Activated naive CD4-positive, alpha-beta T cell treated with anti-CD3 and anti-CD28 coated beads, Interleukin-2, amount 50 U/mL, for 72 hours (primary cell): ENCODE measurements around the gene MEX3A. TPM values are rescaled to one million over a fixed set of nuclear protein-coding genes. Genes with fewer than 3 reads are reported as not detected.

ENCODE experiments used
- ATAC-seq, 2 donors: fragments of 150-1000 bp; cut with Tn5 transposase; 2 replicates each; pipeline ENCODE4 v1.10.0; 2021; ENCODE audit warnings: mild to moderate bottlenecking in 2 of 2, moderate library complexity in 2 of 2
- DNase-seq, 2 donors: peaks; one replicate each; pipeline ENCODE4 v3.0.0; 2021 to 2022; ENCODE audit warnings: low spot score in 2 of 2
- H3K27ac Mint-ChIP-seq, 2 donors: one replicate each; pipeline ENCODE4 v1.8.0; 2022; ENCODE audit warnings: mild to moderate bottlenecking in 2 of 2, mixed read lengths in 2 of 2
- H3K36me3 Mint-ChIP-seq, 2 donors: one replicate each; pipeline ENCODE4 v1.8.0; 2022; ENCODE audit warnings: mixed read lengths in 2 of 2
- H3K9me3 Mint-ChIP-seq, 2 donors: one replicate each; pipeline ENCODE4 v1.8.0; 2022; ENCODE audit warnings: mixed read lengths in 2 of 2
- total RNA-seq, 2 donors: library from RNA; stranded (reverse); gene quantifications; one replicate each; pipeline ENCODE4 v1.2.3, GENCODE V29; 2022

MEX3A gene
- total RNA-seq, 2 donors from 2014 or later, result 0.16 to 0.49 TPM

GRCh38 chr1:156095906-156096508, 13.7 kb upstream of the MEX3A start:
- Mint-ChIP-seq H3K27ac (peak overlapping the region; percentile 94 to 99), H3K36me3 (peaks cover 0 to 7% of the 10 kb centered on the region in 2 donors), H3K9me3 (no peaks in the 10 kb centered on the region)
- ATAC-seq (peak in 1 of 2 donors; percentile 6), DNase-seq (no peak)

- DNase-seq (no peak), ATAC-seq (no peak)
- Mint-ChIP-seq H3K36me3 (no peaks in the 10 kb centered on the region), H3K27ac (no peak overlapping the region), H3K9me3 (no peaks in the 10 kb centered on the region)
Observed at GRCh38 chr1:156091610-156092009, 9.3 kb upstream of the MEX3A start.

- ATAC-seq (peak; percentile 96 to 97), DNase-seq (peak; percentile 83 to 91)
- Mint-ChIP-seq H3K9me3 (no peaks in the 10 kb centered on the region), H3K27ac (no peak overlapping the region), H3K36me3 (no peaks in the 10 kb centered on the region)
Observed at GRCh38 chr1:156090840-156091188, 8.5 kb upstream of the MEX3A start.

- Mint-ChIP-seq H3K27ac (no peak overlapping the region), H3K36me3 (no peaks in the 10 kb centered on the region), H3K9me3 (no peaks in the 10 kb centered on the region)
- DNase-seq, result no peak
- ATAC-seq, result peak in 1 of 2 donors; percentile 53
Observed at GRCh38 chr1:156090138-156090839, 8.0 kb upstream of the MEX3A start.

GRCh38 chr1:156089704-156090103, 7.4 kb upstream of the MEX3A start:
- Mint-ChIP-seq H3K27ac (no peak overlapping the region), H3K36me3 (no peaks in the 10 kb centered on the region), H3K9me3 (no peaks in the 10 kb centered on the region)
- DNase-seq (no peak), ATAC-seq (no peak)

GRCh38 chr1:156086256-156086662, 4.0 kb upstream of the MEX3A start:
- no peak for ATAC-seq
- H3K9me3 Mint-ChIP-seq, result no peaks in the 10 kb centered on the region
- H3K27ac Mint-ChIP-seq, result no peak overlapping the region
- no peak for DNase-seq
- no peaks in the 10 kb centered on the region for H3K36me3 Mint-ChIP-seq

GRCh38 chr1:156083800-156084790, 1.8 kb upstream of the MEX3A start:
- Mint-ChIP-seq H3K9me3 (no peaks in the 10 kb centered on the region), H3K27ac (no peak overlapping the region), H3K36me3 (no peaks in the 10 kb centered on the region)
- DNase-seq, result no peak
- no peak for ATAC-seq

GRCh38 chr1:156081917-156082308, 352 bp downstream of the MEX3A start:
- ATAC-seq (no peak), DNase-seq (no peak)
- Mint-ChIP-seq H3K9me3 (no peaks in the 10 kb centered on the region), H3K27ac (no peak overlapping the region), H3K36me3 (no peaks in the 10 kb centered on the region)

GRCh38 chr1:156081180-156081916, 917 bp downstream of the MEX3A start:
- H3K27ac Mint-ChIP-seq, result peak overlapping the region in 1 of 2 donors; percentile 50
- ATAC-seq, result no peak

GRCh38 chr1:156080863-156081179, 1.4 kb downstream of the MEX3A start:
- ATAC-seq (no peak), DNase-seq (no peak)
- no peak overlapping the region for H3K27ac Mint-ChIP-seq
- no peaks in the 10 kb centered on the region for H3K9me3 Mint-ChIP-seq
- no peaks in the 10 kb centered on the region for H3K36me3 Mint-ChIP-seq

More at GRCh38 chr1:156081180-156081916, 917 bp downstream of the MEX3A start:
- DNase-seq, result no peak
- H3K36me3 Mint-ChIP-seq, result no peaks in the 10 kb centered on the region
- no peaks in the 10 kb centered on the region for H3K9me3 Mint-ChIP-seq

GRCh38 chr1:156080241-156080862, 1.9 kb downstream of the MEX3A start:
- no peaks in the 10 kb centered on the region for H3K36me3 Mint-ChIP-seq
- no peak for ATAC-seq
- H3K27ac Mint-ChIP-seq, result no peak overlapping the region
- DNase-seq, result no peak
- H3K9me3 Mint-ChIP-seq, result no peaks in the 10 kb centered on the region

GRCh38 chr1:156079762-156080161, 2.5 kb downstream of the MEX3A start:
- H3K36me3 Mint-ChIP-seq, result no peaks in the 10 kb centered on the region
- H3K27ac Mint-ChIP-seq, result no peak overlapping the region
- DNase-seq (no peak), ATAC-seq (no peak)
- no peaks in the 10 kb centered on the region for H3K9me3 Mint-ChIP-seq

GRCh38 chr1:156078728-156079127, 3.5 kb downstream of the MEX3A start:
- DNase-seq (no peak), ATAC-seq (no peak)
- Mint-ChIP-seq H3K9me3 (no peaks in the 10 kb centered on the region), H3K36me3 (no peaks in the 10 kb centered on the region), H3K27ac (no peak overlapping the region)

- Mint-ChIP-seq H3K27ac (no peak overlapping the region), H3K9me3 (no peaks in the 10 kb centered on the region), H3K36me3 (no peaks in the 10 kb centered on the region)
- no peak for DNase-seq
- ATAC-seq, result no peak
Observed at GRCh38 chr1:156077430-156077760, 4.9 kb downstream of the MEX3A start.

GRCh38 chr1:156076609-156077429, 5.4 kb downstream of the MEX3A start:
- Mint-ChIP-seq H3K36me3 (no peaks in the 10 kb centered on the region), H3K27ac (no peak overlapping the region), H3K9me3 (no peaks in the 10 kb centered on the region)
- no peak for DNase-seq
- peak in 1 of 2 donors; percentile 40 for ATAC-seq

- Mint-ChIP-seq H3K27ac (no peak overlapping the region), H3K9me3 (no peaks in the 10 kb centered on the region), H3K36me3 (no peaks in the 10 kb centered on the region)
- ATAC-seq, result no peak
- no peak for DNase-seq
Observed at GRCh38 chr1:156075775-156076204, 6.5 kb downstream of the MEX3A start.
